ENCODE measurements around the gene PPP2R5C.

PPP2R5C gene

GRCh38 chr14:101817501-101818001, 56.0 kb downstream of the PPP2R5C start:
- no peak for DNase-seq

DNA sequence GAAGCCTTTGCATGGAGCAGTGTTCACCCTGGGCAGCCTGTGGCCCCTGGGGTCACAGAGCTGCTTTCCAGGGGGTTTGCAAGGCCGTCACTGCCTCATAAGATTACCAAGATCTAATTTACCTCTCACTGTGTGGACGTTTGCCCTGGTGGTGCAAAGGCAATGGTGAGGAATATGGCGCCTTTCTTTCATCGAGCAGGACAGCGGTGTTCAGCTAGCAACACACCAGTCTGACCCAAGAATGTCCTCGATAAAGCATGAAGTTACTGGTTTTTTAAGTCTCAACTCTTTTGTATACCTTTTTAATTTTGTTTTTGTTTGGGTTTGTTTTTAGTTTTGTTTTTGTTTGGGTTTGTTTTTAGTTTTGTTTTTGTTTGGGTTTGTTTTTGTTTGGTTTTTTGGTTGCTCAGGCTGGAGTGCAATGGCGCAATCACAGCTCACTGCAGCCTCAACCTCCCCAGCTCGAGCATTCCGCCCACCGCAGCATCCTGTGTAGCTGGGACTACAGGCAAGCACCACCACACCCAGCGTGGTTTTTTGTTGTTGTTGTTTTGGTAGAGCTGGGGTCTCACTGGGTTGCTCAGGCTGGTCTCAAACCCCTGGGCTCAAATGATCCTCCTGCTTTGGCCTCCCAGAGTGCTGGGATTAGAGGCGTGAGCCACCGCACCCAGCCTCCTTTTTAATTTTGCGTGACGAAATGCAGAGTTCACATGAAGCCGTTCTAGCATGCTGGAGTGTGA, 57.9 kb downstream of the PPP2R5C start:
- no peak for DNase-seq

GRCh38 chr14:101820283-101820798, 58.8 kb downstream of the PPP2R5C start:
- no peak for DNase-seq

DNA sequence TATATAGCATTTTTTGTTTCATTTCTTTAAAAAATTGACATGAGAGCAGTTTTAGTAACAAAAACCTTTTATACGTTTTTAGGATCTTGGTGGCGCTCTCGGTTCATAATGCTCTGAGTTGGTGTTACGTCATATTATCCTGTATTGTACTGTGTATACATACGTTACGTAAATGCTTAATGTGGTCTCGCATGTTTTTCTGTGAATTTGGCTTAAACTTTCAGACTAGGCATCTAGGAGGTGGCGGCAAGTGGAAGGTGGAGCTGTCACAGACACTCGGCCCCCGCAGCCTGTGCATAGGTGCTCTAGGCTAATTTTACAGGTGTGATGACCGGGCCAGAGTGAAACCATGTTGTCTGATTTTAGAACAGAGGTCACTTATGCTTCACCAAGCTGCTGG, 60.0 kb downstream of the PPP2R5C start:
- DNase-seq = no peak

DNA sequence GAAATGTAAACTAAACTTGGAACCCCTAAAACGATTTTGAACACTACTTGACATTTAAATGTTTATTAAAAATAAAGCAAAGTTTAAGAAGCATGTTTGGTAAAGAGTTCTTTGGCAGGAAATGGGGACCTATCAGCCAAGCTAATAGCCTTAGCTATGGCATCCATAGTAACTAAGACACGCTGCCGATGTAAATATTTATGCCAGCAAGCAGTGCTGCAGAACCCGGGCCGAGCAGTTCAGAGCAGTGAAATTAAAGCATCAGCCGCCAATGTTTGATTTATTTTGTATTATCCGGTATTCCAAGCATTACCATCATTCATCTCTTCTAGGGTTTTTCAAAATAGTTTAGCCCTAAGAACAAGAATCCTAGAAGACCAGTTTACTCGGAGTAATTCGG, 61.6 kb downstream of the PPP2R5C start:
- DNase-seq = no peak

GRCh38 chr14:101823511-101824120, 62.1 kb downstream of the PPP2R5C start:
- DNase-seq = no peak

DNA sequence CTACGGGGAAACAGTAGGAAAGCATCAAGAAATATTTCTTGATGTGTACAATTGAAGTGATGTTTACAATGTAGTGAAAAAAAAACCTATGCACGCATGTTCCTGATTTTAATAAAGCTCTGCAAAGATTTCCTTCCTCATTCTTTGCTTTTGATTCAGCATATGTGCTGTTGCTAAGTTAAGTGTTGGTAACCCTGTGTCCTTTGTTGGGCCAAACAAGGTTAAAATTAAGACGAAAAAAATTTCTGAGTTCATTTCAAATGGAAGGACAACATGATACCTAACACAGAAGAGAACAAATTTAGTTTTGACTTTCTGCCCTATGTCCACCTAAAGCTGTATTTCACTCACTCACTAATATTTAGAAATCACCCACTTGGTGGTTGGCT, 62.8 kb downstream of the PPP2R5C start:
- DNase-seq = no peak

GRCh38 chr14:101825797-101826196, 64.3 kb downstream of the PPP2R5C start:
- no peak for DNase-seq

- DNase-seq = no peak
Observed at GRCh38 chr14:101826351-101826750, 64.8 kb downstream of the PPP2R5C start.

GRCh38 chr14:101827286-101827685, 65.8 kb downstream of the PPP2R5C start:
- DNase-seq = no peak

GRCh38 chr14:101828046-101828445, 66.5 kb downstream of the PPP2R5C start:
- DNase-seq = no peak

DNA sequence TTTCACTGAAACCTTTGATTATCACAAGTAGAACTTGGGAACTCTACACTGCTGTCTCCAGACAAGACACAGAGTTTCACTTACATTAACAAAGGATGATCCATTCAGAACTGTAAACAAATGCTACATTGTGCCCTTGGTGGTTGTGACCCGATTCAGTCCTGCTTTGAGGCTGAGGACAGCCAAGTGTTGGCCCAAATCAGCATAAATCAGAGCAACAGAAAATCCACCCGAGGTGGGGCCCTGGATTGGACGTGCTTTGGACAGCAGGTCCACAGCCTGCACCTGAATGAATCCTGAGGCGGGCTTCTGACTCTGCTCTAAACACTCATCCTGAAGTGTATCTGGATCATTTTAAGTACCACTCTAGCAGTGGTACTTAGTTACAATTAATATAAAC, 68.8 kb downstream of the PPP2R5C start:
- DNase-seq = no peak

GRCh38 chr14:101833045-101833444, 71.5 kb downstream of the PPP2R5C start:
- no peak for DNase-seq

DNA sequence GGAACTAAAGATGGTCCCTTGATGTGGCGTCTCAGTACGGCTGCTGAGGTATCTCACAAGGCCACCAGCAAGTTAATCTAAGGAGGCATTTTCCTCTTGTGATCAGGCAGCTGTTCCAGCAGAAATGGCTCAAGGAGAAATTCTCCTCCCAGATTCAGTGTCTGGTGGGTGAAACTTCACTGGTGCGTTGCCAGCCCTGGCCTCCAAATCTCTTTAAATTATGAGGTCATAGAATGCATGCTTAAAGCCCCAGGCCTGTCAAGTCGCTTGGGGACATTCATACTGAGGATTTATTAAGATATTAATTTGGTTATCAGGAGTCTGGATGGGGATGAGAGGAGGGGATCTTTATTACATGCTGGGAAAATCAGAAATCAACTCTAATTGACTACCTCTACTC, 72.9 kb downstream of the PPP2R5C start:
- DNase-seq = no peak

DNA sequence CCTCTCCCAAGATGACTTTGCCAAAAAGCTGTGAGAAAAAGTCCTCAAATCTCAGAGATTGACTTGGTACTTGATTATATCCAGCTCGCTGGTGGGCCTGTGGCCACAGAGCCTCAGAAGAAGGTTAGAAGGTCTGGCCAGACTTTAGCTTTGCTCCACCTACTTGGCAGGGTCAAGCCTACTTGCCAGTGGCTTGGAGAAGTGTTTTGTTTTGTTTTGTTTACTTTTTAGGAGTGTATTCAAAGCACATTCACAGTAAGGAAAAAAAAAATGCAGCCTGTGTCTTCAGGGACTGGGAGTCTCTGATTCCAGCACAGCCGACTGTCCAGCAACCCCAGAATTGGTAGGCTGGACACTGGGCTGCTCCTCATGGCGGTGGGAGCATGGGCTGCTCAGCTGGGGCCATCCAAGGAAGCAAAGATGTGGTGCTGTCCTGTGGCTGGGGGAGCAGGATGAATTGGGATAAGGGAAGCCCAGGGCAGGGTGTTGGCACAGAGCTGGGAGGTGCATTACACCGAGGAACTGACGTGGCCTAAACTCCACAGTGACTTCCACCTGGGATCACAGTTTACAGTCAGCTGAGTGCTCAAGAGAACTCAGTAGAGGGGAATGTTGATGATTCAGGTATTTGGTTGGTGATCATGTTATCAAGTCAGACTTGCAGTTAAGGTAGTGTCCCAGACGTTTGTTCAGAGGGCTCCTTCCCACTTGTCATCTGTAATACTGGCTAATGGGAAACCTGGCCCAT, 73.5 kb downstream of the PPP2R5C start:
- no peak for DNase-seq

DNA sequence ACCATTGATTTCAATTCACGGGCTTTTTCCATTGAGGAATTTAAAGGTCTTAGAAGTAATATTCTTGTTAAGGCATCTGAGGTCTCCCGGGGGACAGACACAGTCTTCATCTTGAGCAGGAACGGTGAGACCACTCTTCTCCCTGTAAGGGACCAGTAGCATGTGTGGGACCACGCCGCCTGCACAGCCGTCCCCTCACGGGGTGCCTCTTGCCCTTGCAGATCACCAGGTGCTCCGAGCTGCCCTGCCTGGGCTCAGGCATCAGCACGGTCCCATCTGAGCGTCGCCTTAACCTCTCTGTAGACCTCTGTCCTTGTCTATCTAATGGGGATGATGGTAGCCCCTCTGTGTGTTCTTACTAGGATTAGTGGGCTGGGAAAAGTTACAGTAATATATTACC, 74.1 kb downstream of the PPP2R5C start:
- no peak for DNase-seq

GRCh38 chr14:101836135-101836534, 74.6 kb downstream of the PPP2R5C start:
- no peak for DNase-seq

DNA sequence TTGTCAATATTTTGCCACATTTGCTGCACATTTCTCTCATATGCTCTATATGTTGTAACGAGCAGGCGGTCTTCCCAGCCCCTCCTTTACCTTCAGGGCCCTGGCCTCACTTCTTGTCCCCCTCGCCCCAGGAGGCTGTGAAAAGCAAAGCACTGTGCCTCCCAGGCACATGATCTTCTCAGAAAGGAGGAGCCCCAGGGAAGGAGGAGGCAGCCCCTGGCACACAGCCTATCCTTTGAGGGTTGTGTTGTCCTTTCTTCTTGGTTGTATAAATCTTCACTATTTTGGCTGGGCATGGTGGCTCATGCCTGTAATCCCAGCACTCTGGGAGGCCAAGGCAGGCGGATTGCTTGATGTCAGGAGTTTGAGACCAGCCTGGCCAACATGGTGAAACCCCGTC, 77.0 kb downstream of the PPP2R5C start:
- DNase-seq = no peak

DNA sequence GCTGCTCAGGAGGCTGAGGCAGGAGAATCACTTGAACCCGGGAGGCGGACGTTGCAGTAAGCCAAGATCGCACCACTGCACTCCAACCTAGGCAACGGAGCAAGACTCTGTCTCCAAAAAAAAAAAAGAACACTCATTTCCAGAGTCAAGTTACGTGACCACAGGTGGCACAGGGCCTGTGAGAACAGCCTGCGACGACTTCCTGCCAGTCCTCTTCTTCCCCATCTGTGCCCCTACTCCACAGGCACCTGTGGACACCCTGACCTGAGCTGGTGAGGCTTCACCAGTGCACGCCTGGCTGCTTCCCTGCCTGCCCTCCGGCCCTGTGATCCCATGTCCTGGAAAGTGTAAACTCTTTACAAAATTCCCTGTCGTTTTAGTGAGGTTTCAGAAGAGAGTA, 77.7 kb downstream of the PPP2R5C start:
- DNase-seq = no peak

- no peak for DNase-seq
Observed at GRCh38 chr14:101839661-101840060, 78.2 kb downstream of the PPP2R5C start.

GRCh38 chr14:101840649-101841369, 79.3 kb downstream of the PPP2R5C start:
- DNase-seq = no peak

GRCh38 chr14:101843038-101843437, 81.5 kb downstream of the PPP2R5C start:
- no peak for DNase-seq

- DNase-seq = no peak
Observed at GRCh38 chr14:101843665-101844064, 82.2 kb downstream of the PPP2R5C start.
